Fibroblast of skin of left quadriceps (primary cell): Measurements from ENCODE around the gene EDA2R.
A peak's percentile ranks its signal among the peaks of the same experiment; 100 is the strongest.

Experiments used
- DNase-seq, 2 experiments: peaks; one replicate each; pipeline ENCODE4 v3.0.0-alpha.2; 2013; ENCODE audit warnings: low read depth in 2 of 2

The EDA2R gene, protein sequence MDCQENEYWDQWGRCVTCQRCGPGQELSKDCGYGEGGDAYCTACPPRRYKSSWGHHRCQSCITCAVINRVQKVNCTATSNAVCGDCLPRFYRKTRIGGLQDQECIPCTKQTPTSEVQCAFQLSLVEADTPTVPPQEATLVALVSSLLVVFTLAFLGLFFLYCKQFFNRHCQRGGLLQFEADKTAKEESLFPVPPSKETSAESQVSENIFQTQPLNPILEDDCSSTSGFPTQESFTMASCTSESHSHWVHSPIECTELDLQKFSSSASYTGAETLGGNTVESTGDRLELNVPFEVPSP

DNA sequence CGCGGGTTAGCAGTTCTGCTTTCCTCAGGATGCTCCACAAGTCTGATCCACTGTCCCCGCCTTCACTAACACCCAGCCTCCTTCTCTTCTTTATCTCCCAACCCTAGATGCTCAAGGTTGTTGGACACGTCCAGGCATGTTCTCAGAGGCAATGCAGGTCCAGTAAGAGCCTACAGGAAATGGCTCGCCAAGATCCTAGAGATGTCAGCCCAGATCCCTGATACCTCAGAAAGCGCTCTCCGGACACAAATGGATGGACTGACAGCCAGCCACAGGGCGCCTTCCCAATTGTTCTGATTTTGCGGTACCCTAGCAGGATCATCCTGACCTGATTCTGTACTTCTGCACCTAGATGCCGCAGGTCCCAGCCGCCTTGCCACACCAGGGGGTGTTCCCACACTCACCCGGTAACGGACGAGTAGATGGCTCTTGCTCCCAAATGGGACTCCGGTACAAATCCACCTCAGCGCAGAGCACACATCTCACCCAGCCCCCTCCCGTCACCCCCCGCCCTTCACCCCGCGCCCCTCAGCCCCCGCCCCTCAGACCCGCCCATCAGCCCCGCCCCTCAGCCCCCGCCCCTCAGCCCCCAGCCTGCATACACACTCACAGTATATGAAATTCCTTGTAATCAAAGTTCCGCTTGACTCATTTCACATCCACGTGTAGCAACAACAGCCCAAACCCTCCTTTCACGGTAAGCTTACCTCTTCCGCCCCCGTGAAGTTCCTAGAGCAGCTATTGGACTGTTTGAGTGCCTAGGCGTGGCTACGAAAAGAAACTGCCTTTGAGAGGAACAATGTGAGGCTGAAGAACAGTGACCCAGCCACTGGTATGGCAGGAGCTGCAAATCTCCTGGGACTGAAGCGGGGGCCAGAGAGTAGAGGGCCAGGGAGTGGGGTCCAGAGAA lies at the start of gene EDA2R:
Gene EDA2R (minus strand): TSS at position 488 of the 910 bp plus-strand sequence. CDS start 23,058 bp downstream, outside the sequence.
- peak; percentile 65 to 69 for DNase-seq

DNA sequence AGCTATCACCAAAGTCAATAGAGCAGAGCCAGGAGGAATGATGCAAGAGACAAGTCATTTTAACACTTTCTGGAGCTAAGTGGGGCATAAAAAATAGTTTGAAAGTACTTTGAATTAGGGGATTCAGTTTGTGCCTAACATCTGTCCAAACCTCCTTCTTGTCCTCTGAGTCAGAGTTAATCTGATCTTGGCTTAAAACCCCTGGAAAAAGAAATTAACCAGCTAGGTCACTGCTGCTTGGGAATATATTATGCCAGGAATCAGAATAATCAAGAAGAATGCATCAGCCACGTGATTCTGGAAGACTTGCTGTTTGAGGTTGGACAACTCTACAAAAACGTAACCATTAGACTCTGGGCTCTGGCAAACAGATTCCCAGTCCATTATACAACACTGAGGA lies 45.3 kb upstream of the EDA2R start:
- DNase-seq, result no peak

DNA sequence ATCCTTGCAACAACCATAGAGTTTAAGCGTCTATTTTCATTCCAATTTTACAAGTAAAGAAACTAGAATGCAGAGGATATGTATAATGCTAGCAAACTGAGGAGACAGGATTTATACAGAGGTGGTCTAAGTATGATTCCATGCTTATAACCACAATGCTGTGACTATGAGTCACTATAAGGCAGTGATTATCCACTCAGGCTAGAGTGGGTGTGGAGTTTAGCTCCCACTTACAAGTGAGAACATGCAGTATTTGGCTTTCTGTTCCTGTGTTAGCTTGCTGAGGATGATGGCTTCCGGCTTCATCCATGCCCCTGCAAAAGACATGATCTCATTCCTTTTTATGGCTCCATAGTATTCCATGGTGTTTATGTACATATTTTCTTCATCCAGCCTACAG lies 41.6 kb upstream of the EDA2R start:
- no peak for DNase-seq

DNA sequence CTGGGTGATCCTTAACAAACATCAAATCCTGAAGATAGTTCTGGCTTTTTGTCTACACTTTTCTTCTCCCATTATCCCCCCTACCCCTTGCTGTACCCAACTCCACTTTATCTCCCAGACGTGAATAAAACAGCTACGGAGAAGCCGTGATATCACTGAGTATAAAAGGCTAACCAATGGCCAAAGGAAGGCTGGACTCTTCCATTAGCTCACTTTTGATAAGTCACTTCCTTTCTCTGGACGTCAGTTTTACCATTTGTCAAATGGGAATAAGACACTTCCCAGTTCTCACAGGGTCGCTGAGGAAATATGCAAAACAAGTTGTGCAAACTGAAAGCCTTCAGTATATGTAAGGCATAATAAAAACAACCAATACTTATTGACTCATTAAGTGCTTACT lies 38.6 kb upstream of the EDA2R start:
- DNase-seq, result no peak

DNA sequence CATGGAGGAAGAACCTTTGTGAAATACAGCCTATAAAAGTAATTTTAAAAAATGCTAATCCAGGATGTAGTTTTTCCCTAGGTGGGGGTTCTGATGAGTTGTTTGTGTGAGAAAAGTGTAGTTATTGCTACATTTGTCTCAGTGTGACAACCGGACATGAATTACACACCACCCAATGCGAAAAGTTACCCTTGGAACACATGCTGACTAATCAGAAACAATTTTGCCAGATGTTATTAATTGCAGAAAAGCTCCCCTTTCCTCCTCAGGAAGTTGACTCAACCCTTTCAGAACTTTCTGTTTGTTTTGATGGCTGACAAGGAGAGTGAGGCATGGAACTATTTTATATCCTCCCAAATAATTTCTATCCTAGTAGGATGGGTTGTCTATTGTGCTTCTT lies 38.1 kb upstream of the EDA2R start:
- peak; percentile 78 to 79 for DNase-seq

DNA sequence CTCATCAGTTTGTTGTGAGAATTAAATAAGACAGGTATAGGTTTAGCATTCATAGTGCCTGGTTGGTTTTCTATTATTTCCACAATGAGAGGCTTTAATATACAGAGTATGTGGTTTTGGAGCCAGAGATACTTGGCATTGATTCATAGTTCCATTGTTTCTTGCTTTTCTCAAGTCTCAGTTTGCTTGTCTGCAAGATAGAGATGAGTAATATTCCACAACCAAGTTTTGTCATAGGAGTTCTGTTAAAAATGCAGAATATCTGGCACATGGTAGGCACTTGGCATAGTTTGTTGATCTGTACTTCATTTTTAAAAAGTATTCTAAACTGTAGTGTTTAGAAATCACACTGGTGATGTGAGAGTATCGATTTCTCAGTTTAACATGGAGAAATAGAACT lies 37.5 kb upstream of the EDA2R start:
- peak; percentile 22 to 31 for DNase-seq

DNA sequence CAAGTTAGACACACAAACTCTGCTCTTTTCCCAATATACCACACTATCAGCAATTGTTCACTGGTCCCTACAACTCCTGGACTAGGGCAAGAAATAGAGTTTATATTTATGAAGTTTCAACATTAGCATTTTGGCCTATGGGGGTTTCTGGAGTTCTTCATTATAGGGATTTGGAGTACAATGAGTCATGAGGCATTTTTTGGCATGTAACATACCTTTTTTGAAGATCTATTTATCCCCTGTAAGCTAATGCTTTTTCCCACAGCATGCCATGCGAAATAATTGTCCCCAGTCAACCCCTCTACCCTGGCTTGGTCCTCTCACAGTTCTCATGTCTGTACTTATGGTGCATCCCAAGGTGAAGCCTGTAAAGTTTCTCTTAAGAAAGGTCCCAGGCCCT lies 36.7 kb upstream of the EDA2R start:
- DNase-seq, result no peak

DNA sequence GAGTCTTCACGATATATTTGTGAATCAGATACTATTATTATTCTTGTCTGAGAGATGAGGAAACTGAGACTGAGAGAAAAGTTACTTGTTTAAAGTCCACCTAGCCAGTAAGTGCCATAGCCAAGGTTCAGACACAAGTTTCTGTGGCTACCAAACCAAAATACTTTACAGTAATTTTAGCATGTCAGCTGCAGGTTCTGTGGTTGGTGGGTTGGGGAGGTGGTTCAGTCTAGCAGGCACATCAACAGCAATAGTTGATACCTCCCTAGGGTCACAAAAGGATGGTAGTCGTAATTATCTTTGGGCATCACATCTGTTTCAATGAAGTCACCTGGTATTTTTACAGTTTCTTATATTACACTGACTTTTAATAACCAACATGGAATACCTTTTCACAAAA lies 35.6 kb upstream of the EDA2R start:
- no peak for DNase-seq

DNA sequence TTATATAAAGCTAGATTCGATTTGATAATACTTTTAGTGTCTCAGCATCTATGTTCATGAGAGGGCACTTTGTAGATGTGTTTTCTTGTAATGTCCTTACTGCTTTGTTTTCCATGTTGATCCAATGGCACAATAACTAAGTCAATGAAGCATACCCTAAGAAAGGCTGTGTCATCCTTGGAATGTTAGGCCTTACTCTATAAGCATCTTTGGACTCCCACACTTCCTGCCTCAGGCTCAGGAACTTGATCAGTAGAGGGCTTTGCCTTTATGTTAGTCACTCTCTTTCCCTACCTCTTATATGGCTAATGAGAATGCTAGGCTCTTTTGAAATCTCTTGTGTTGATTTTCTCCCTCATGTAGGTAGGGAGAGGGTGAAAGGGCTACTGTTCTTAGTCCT lies 33.2 kb upstream of the EDA2R start:
- DNase-seq, result no peak

DNA sequence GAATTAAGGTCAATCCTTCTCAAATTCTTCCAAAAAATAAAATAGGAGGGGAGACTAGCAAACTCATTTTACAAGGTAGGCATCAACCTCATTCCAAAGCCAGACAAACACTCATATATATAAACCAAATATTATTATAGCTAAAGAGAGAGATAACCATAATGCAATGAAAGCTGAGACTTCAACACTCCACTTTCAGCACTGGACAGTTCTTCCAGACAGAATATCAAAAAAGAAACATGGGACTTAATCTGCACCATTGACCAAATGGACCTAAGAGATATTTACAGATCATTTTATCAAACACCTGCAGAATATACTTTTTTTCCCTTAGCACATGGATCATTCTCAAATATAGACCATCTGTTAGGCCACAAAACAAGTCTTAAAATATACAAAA lies 15.5 kb upstream of the EDA2R start:
- no peak for DNase-seq

DNA sequence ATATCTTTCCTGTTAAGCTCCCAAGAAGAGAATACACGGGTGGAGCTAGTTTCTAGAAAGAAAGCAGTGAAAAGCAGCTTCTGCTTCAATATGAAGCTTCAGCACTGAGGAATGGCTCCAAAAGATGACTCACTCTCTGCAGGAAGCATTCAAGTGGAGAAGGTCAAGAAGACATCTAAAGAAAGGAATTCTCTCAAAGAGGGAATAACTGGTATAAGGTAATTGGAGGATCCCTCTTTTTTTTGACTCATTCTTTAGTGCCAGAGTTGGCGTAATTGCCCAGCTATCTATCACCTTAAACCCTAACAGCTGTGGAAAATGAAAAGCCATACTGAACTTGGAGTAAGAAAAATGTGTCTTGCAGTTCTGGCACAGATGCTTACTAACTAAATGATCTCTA lies 3.5 kb downstream of the EDA2R start:
- DNase-seq, result peak; percentile 76

DNA sequence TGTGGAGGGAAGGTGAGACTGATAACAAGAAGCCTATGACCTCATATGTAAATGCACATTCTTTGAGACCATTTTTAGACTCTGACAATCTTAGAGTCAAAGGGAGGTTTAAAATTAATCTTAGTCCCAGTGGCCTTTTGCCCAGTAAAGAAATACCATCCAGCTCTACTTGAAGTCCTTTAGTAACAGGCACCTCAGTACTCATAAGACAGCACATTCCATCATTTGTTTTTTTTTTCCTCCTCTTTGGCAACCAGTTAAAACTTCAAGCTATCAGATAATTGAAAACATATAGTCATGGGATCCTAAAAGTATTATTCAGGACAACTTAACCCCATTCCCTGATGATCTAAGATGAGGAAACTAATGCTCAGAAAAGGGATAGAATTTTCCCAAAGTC lies 4.6 kb downstream of the EDA2R start:
- DNase-seq, result no peak

DNA sequence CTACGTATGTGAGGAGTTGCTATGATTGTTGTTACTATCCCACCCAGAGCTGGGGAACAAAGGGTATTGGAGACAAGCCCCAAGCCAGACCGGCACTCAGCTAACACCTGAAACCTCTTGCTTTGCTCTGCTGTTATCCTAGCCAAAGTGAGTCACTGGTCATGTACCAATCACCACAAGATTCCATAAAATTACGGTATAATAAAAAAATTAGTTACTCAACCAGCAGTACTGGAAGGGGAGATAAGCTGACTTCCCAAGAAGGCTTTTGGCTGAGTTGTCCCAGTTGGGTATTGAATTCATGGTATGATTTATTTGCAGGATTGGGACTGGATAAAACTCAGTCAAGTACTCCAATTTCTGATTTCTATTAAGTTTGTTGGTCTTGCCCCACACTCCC lies 5.3 kb downstream of the EDA2R start:
- DNase-seq, result no peak

DNA sequence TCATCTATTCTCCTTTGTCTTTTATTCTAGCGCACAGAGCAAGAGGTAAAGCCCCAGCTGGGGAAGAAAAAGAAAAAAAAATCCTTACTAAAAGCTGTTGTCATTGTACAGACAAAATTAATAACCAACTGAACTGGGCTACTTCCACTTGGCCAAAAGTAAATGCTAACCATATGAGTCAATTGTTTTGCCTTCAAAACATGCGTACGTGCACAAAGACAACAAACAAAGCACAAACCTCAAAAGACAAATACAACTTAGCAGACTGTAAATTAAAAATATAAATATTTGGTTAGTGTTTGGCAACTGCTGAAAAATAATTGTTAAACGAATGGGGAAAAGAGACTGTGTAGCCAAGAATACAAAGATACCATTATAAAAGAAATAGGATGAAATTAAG lies 5.9 kb downstream of the EDA2R start:
- DNase-seq, result no peak

DNA sequence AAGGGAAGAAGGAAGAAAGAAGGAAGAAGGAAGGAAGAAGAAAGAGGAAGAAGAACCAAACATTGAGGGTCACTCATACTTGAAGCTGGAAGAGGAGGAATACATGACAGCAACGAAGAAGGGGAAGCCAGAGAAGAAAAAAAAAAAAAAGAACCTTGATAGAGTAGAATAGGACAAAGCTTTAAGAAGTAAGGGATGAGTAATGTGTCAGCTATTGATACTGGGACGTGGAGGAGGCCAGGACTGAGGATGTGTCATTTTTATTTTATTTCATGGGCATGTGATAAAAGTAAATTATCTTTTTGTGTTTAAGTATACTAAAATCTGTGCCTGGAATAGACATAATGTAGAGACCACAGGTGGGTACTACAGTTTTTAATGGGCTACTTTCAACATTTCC lies 6.4 kb downstream of the EDA2R start:
- DNase-seq, result no peak

DNA sequence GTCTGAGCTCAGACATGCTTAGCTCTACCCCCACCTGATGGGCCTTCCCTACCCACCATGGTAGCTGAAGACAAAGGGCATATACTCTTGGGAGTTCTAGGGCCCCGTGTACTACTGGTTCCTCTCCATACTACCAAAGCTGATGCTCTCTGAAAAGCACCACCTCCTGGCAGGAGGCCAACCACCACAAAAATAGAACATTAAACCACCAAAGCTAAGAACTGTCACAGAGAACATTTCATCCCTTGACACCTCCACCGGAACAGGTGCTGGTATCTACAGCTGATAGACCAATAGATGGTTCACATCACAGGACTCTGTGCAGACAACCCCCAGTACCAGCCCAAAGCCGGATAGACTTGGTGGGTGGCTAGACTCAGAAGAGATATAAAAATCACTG lies 13.4 kb downstream of the EDA2R start:
- DNase-seq, result no peak

DNA sequence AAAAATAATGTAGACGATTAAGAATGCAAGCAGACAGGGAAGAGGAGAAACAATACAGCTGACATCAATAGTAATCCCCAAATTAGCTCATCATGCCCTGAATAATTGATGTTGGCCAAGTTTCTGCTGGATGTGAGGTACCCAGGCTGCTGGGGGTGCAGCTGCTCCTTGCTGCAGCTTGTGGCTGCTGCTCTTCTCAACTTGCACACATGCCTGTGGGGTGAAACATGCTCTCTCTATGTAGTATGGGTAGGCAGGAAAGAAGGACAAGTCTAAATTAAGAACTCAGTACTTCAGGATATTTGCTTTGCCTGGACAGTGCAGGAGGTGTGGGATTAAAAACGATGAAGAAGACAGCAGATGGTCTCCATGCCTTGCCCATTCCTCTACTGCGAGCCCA lies 16.7 kb downstream of the EDA2R start:
- DNase-seq, result no peak

DNA sequence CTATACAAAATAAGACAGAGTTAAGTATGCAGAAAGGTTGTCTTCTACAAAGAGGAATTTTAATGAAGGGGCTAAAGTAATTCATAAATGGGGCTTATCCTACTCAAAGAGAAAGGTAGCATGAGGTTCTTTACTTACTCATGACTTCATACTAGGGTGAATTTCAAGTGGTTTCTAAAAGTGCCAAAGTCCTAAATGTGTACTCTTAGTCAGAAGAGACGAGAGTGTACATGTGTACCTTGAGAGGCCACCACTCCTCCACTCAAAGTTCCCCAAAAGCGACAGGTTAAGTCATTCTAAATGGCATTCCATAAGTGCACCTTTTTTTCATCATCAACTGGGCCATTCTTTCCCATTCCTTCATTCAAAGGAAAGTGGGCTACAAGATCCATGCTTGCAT lies 21.9 kb downstream of the EDA2R start:
- no peak for DNase-seq

DNA sequence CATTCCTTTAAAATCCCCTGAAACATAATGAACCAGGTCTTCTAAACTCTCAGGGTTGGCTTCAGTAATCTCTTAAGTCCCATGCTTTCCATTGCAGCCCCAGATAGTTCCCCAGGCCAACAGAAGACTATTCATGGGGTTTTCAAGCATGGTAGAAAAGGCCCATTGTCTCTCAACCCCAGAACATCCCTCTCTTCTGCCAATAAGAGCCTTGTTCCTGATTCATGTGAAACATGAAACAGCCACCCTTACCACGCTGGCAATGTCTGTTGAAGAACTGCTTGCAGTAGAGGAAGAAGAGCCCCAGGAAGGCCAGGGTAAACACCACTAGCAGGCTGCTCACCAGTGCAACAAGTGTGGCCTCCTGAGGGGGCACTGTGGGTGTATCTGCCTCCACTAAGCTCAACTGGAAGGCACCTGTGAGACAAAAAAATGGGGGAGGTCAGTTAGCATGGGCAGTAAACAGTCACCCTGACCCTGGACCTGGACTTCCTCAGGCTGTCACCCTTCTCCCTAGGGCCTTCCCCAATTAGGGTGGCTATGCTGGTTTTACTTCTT lies 36.4 kb downstream of the EDA2R start:
- DNase-seq, result no peak

DNA sequence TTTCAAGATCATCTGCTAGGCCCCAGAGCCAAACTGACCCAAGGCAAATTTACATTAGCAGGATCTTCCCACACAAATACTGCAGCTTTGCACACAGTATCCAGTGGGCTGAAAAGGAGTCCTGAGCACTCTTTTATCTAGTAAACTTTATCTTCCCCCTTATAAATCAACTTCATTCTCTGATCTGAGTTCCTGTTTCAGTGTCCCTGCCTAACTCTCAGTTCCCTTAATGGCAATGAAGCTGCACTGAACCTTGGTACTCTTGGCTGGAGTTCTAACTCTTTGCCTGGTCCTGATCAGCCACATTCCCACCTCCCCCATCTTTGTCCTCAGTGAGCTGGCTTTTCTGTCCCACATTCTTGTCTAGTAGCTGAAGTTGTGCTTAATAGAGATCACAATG lies 37.4 kb downstream of the EDA2R start:
- no peak for DNase-seq

DNA sequence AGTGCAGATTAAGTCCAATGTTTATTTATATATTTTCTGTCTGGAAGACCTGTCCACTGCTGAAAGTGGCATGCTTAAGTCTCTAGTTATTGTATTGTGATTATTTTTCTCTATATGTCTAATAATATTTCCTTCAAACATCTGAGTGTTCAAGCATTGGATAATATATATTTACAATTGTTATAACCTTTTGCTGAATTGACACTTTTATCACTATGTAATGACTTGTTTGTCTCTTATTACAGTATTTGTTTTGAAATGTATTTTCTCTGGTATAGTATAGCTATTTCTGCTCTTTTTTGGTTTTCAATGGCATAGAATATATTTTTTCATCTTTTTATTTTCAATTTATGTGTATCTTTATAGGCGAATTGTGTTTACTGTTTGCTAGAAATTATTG lies 59.7 kb downstream of the EDA2R start:
- DNase-seq, result no peak

DNA sequence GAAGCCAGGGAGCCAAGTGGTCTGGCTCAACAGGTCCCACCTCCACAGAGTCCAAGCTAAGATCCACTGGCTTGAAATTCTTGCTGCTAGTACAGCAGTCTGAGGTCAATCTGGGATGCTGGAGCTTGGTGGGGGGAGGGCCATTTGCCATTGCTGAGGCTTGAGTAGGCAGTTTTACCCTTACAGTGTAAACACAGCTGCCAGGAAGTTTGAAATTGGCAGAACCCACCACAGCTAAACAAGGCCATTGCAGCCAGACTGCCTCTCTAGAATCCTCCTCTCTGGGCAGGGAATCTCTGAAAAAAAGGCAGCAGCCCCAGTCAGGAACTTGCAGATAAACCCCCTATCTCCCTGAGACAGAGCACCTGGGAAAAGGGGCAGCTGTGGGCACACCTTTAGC lies 84.9 kb downstream of the EDA2R start:
- no peak for DNase-seq

DNA sequence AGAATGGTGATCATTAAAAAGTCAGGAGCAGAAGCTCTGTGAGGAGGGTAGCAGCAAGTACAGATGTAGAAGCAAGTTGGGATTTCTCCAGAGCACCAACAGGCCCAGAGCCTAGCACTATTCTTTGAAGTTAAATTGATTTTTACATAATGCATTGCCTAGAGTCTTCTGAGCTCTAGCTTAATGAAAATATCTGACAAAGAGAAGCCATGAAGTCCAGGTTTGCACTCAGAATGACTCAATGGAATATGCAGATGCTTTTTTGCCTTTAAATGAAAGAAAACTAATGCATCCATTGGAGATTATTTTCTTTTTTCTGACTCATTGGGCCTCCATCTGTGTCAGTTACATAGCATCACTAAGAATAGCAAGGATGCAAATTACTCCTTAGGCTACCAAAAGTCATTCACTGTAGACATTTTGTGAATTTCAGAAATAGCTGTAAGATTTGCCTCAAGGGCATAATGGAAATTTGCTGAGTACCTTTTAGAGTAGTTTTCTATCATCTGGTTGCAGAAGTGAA lies 91.0 kb downstream of the EDA2R start:
- no peak for DNase-seq
